Sigmoid colon (tissue), 7 donors: ENCODE measurements around the gene CALU. TPM values are rescaled to one million over a fixed set of nuclear protein-coding genes. Genes with fewer than 3 reads are reported as not detected.

Source experiments
- DNase-seq: peaks from one replicate; pipeline ENCODE4 v3.0.0-alpha.2; 2019
- H3K27ac ChIP-seq, 4 donors: fragments of 200-600 bp; sonication (generic); one replicate each; pipeline ENCODE4 v1.5.1; 2016 to 2019; ENCODE audit warnings: mild to moderate bottlenecking in 1 of 4
- H3K27me3 ChIP-seq, 3 donors: fragments of 200-600 bp; sonication (generic); one replicate each; pipeline ENCODE4 v1.5.1; 2019; ENCODE audit warnings: mild to moderate bottlenecking in 1 of 3
- H3K36me3 ChIP-seq, 4 donors: fragments of 200-600 bp; sonication (generic); one replicate each; pipeline ENCODE4 v1.5.1; 2016 to 2019
- H3K4me1 ChIP-seq, 4 donors: fragments of 200-600 bp; sonication (generic); one replicate each; pipeline ENCODE4 v1.5.1; 2017 to 2019
- H3K4me3 ChIP-seq, 4 donors: fragments of 200-600 bp; sonication (generic); one replicate each; pipeline ENCODE4 v1.5.1; 2017 to 2019; ENCODE audit warnings: mild to moderate bottlenecking in 2 of 4, moderate library complexity in 1 of 4
- H3K9me3 ChIP-seq, 4 donors: fragments of 200-600 bp in 3 of 4; sonication (generic) in 3 of 4; one replicate each; pipeline versions ENCODE4 v1.5.1 to v1.6.1; 2013 to 2019
- EP300 ChIP-seq, 4 donors: sonication (generic); formaldehyde crosslinking; IDR thresholded peaks; one replicate each; pipeline ENCODE4 v1.6.1; 2017; ENCODE audit warnings: antibody characterized with exemption in 4 of 4
- POLR2A ChIP-seq, 2 donors: fragments of 450-650 bp; IDR thresholded peaks; one replicate each; pipeline ENCODE4 v1.6.1; 2016; ENCODE audit warnings: antibody characterized with exemption in 2 of 2, mild to moderate bottlenecking in 2 of 2, moderate library complexity in 2 of 2
- POLR2AphosphoS5 ChIP-seq, 4 donors: sonication (generic); formaldehyde crosslinking; IDR thresholded peaks; one replicate each; pipeline ENCODE4 v1.6.1; 2017; ENCODE audit warnings: antibody characterized with exemption in 4 of 4
- WGBS, 2 donors: extraction: QIAGEN DNeasy Blood & Tissue Kit; methylation state at CpG; one replicate each; pipeline ENCODE4 v1.1.7; 2013; 5-methylcytosine and 5-hydroxymethylcytosine counted together
- intact Hi-C: fragments of 100-400 bp; cut with DNase I; formaldehyde crosslinking; loops from one replicate; pipeline ENCODE4 v1.15.1; 2023
- polyA plus RNA-seq, 3 donors: library from polyadenylated mRNA; stranded (reverse); fragments of 200-250 nt; gene quantifications; one replicate each; pipeline ENCODE4 v1.2.3, GENCODE V29; 2013
- total RNA-seq, 4 donors: library from RNA; depleted of rRNA; stranded (reverse); fragments of >200 nt; gene quantifications; one replicate each; pipeline ENCODE4 v1.1.0, GENCODE V29; 2016
- TF ChIP-seq, protein P1 (sequence below), 4 experiments: fragments of 450-650 bp in 3 of 4; fragments of 200-600 bp in 1 of 4; IDR thresholded peaks; one replicate each; pipeline ENCODE4 v1.5.1; 2016 to 2019; ENCODE audit warnings: antibody characterized with exemption in 4 of 4, mild to moderate bottlenecking in 3 of 4, moderate library complexity in 2 of 4
- donor health status: healthy with polysubstance abuse.
- donor health status: Bipolar disorder and iron deficiency.
- donor health status: healthy.

CALU gene
- total and polyA plus RNA-seq, 7 donors: 14.4 to 250 (median 153) TPM

DNA sequence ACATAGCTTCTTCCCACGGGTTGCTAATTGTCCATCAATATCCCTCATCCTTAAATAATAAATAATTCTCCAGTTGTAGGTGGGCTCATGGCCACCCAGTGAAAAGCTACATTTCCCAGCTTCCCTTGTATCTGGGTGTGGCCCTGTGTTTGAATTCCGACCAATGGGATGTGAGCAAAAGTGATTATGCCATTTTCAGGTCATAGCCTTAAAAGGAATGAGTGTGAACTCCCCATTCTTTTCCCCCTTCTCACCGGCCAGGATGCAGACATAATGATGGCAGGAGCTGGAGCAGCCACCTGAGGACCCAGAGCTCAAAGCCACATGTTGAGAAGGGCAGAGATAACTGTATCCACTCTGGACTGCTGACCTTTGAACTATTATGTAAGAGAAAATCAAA is 30.3 kb upstream of the CALU start:
- WGBS, 2 donors: 73 to 81% methylated on average over 3 of the region's 3 CpGs
- no peak overlapping the region for H3K4me3 ChIP-seq
- no peaks in the 10 kb centered on the region for H3K27me3 ChIP-seq
- no peak overlapping the region for H3K27ac ChIP-seq
- intact Hi-C loops: no loop called here
- H3K4me1 ChIP-seq: no peaks in the 10 kb centered on the region
- TF ChIP-seq, protein P1, sequence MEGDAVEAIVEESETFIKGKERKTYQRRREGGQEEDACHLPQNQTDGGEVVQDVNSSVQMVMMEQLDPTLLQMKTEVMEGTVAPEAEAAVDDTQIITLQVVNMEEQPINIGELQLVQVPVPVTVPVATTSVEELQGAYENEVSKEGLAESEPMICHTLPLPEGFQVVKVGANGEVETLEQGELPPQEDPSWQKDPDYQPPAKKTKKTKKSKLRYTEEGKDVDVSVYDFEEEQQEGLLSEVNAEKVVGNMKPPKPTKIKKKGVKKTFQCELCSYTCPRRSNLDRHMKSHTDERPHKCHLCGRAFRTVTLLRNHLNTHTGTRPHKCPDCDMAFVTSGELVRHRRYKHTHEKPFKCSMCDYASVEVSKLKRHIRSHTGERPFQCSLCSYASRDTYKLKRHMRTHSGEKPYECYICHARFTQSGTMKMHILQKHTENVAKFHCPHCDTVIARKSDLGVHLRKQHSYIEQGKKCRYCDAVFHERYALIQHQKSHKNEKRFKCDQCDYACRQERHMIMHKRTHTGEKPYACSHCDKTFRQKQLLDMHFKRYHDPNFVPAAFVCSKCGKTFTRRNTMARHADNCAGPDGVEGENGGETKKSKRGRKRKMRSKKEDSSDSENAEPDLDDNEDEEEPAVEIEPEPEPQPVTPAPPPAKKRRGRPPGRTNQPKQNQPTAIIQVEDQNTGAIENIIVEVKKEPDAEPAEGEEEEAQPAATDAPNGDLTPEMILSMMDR (IDR thresholded peaks at IDR 0.05): no peak
- TF ChIP-seq EP300 (IDR thresholded peaks at IDR 0.05) (no peak), POLR2AphosphoS5 (IDR thresholded peaks at IDR 0.05) (no peak), POLR2A (IDR thresholded peaks at IDR 0.05) (no peak)
- DNase-seq: no peak
- H3K9me3 ChIP-seq: no peaks in the 10 kb centered on the region
- no peaks in the 10 kb centered on the region for H3K36me3 ChIP-seq

DNA sequence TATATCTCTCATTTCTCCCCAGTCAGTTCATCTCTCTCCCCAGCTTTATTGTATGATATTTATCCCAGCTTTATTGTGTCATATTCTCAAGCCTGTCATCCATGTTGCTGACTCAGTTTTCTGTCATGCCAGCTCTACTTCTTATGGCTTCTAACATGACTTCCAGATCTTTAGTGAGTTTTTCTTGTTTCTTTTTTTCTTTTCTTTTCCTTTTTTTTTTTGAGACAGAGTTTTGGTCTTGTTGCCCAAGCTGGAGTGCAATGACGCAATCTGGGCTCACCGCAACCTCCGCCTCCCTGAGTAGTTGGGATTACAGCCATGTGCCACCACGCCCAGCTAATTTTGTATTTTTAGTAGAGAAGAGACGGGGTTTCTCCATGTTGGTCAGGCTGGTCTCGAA is 28.7 kb upstream of the CALU start:
- TF ChIP-seq POLR2A (IDR thresholded peaks at IDR 0.05): no peak
- TF ChIP-seq POLR2AphosphoS5 (IDR thresholded peaks at IDR 0.05): no peak
- TF ChIP-seq, protein P1 (IDR thresholded peaks at IDR 0.05): no peak
- TF ChIP-seq EP300 (IDR thresholded peaks at IDR 0.05): no peak
- Histone ChIP-seq H3K9me3 (no peaks in the 10 kb centered on the region), H3K4me3 (no peak overlapping the region), H3K4me1 (no peaks in the 10 kb centered on the region), H3K36me3 (no peaks in the 10 kb centered on the region), H3K27ac (no peak overlapping the region), H3K27me3 (no peaks in the 10 kb centered on the region)
- intact Hi-C loops: no loop called here
- 85 to 88% methylated on average over 6 of the region's 6 CpGs for WGBS, 2 donors
- no peak for DNase-seq

DNA sequence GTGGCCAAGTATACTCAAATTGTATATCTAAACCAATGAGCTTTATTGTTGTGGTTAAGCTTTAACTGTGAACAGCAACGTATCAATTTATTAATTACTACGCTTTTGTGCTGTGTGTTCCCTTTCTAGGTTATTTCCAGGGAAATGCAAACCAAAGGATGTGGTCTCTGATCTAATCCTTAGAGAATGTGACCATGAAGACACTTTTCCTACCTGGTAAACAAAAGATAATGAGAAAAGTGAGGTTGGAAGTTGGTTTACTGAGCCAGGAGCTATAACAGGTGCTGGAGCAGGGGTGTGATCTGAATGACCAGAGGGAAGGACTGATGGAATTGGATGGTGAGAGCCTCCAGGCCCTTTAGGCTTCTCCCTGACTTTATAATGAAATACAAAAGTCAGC is 25.4 kb upstream of the CALU start:
- no peak overlapping the region for H3K4me3 ChIP-seq
- TF ChIP-seq EP300 (IDR thresholded peaks at IDR 0.05): no peak
- TF ChIP-seq, protein P1 (IDR thresholded peaks at IDR 0.05): no peak
- TF ChIP-seq POLR2A (IDR thresholded peaks at IDR 0.05): no peak
- no peak for TF ChIP-seq POLR2AphosphoS5 (IDR thresholded peaks at IDR 0.05)
- H3K27me3 ChIP-seq: no peaks in the 10 kb centered on the region
- H3K9me3 ChIP-seq: no peaks in the 10 kb centered on the region
- H3K36me3 ChIP-seq: no peaks in the 10 kb centered on the region
- 83 to 91% methylated on average over 2 of the region's 2 CpGs for WGBS, 2 donors
- DNase-seq: no peak
- no peaks in the 10 kb centered on the region for H3K4me1 ChIP-seq
- intact Hi-C loops: no loop called here
- H3K27ac ChIP-seq: no peak overlapping the region

DNA sequence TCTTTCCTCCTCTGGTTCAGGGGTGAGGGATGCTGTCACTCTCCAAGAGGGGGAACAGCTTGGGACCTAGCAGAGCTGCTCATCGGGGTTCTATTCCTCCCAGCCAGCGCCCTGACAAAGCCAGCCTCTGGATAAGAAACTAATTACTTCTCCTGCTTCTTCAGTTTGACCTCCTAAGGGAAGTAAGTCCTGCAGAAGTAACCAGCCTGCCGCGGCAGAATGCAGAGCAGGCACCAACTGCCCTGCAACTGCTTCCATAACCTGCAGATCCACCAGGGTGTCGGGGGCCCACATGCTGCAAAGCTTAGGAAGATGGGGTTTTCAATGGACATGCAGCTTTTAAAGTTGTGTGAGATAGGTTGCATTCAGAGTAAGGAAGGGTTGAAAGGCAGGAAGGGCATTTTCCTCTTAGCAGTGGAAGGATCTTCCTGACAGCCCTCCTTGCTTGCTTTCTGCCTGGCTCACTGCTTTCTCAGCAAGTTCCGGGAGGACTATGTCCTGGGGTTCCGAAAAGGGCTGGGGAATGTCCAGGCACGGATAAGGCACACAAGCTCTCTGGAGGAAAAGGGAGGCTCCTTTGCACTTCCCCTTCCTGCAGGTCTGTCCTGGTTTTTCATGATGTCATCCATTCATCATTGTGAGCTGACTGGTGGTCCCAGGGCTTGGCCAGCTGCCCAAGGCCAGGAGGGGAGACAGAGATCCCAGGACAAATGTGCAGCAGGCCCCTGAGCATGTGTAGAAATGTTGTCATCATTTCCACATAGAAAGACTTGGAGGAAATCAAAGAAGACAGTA is 24.3 kb upstream of the CALU start:
- Histone ChIP-seq H3K9me3 (no peaks in the 10 kb centered on the region), H3K27me3 (no peaks in the 10 kb centered on the region), H3K27ac (no peak overlapping the region), H3K4me3 (no peak overlapping the region), H3K36me3 (no peaks in the 10 kb centered on the region), H3K4me1 (no peaks in the 10 kb centered on the region)
- 70 to 83% methylated on average over 8 of the region's 8 CpGs for WGBS, 2 donors
- no peak for TF ChIP-seq POLR2AphosphoS5 (IDR thresholded peaks at IDR 0.05)
- TF ChIP-seq, protein P1 (IDR thresholded peaks at IDR 0.05): no peak
- TF ChIP-seq POLR2A (IDR thresholded peaks at IDR 0.05): no peak
- TF ChIP-seq EP300 (IDR thresholded peaks at IDR 0.05): no peak
- intact Hi-C loops: no loop called here
- no peak for DNase-seq
